Activated naive CD4-positive, alpha-beta T cell treated with anti-CD3 and anti-CD28 coated beads, Interleukin-2, amount 50 U/mL, for 24 hours (primary cell): Measurements from ENCODE around the gene PRR23B.

Experiments used
- H3K27ac Mint-ChIP-seq: one replicate; pipeline ENCODE4 v1.8.0; 2021; ENCODE audit warnings: mild to moderate bottlenecking, mixed read lengths
- H3K27me3 Mint-ChIP-seq: one replicate; pipeline ENCODE4 v1.8.0; 2021; ENCODE audit warnings: mixed read lengths
- H3K36me3 Mint-ChIP-seq: one replicate; pipeline ENCODE4 v1.8.0; 2021; ENCODE audit warnings: mixed read lengths
- H3K4me1 Mint-ChIP-seq: one replicate; pipeline ENCODE4 v1.8.0; 2021; ENCODE audit warnings: mixed read lengths
- H3K4me3 Mint-ChIP-seq: one replicate; pipeline ENCODE4 v1.8.0; 2021; ENCODE audit warnings: mild to moderate bottlenecking, mixed read lengths
- H3K9me3 Mint-ChIP-seq: one replicate; pipeline ENCODE4 v1.8.0; 2021; ENCODE audit warnings: mixed read lengths

Gene PRR23B

DNA sequence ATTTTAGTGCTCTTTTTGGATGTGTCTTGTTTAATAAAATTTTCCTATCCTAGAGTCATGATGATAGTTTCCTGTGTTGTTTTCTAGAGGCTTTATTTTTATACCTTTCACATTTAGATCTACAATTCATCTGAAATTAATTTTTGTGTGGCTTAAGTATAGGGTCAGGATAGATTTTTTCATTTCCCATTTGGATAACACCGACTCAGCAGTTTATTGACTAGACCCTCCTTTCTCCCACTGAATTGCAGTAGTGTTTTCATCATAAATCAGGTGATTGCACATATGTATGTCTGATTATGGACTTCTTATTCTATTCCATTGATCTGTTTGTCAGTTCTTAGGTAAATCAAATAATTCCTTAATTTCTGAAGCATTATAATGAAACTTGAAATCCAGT, 25.0 kb downstream of the PRR23B start:
- no peaks in the 10 kb centered on the region for H3K36me3 Mint-ChIP-seq
- H3K27ac Mint-ChIP-seq: no peak overlapping the region
- H3K27me3 Mint-ChIP-seq: peaks cover 11% of the 10 kb centered on the region
- no peak overlapping the region for H3K4me3 Mint-ChIP-seq
- peaks cover 9% of the 10 kb centered on the region for H3K9me3 Mint-ChIP-seq
- H3K4me1 Mint-ChIP-seq: no peaks in the 10 kb centered on the region

DNA sequence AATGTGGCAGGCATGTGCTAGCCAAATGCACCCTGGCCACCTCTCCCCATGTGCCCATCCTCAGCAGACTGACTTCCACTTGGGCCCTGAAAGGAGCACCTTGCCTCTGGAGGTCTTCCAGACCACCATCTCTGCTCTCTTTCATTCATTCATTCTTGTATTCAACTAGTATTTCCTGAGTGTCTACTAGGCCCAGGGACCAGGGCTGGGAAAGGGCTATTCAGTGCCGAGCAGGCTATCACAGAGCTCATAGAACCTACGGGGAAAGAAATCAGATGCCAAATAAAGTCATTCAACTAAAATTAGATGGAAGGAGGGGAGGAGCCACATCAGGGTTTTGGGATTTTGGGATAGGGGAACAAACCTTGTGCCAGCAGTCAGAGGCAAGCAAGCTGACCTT, 33.5 kb downstream of the PRR23B start:
- Mint-ChIP-seq H3K9me3 (no peaks in the 10 kb centered on the region), H3K4me3 (no peak overlapping the region), H3K36me3 (no peaks in the 10 kb centered on the region), H3K4me1 (no peaks in the 10 kb centered on the region), H3K27ac (no peak overlapping the region), H3K27me3 (peaks cover 8% of the 10 kb centered on the region)

GRCh38 chr3:138985932-138986331, 34.8 kb downstream of the PRR23B start:
- Mint-ChIP-seq H3K27ac (no peak overlapping the region), H3K4me1 (no peaks in the 10 kb centered on the region), H3K27me3 (peaks cover 6% of the 10 kb centered on the region), H3K4me3 (no peak overlapping the region), H3K36me3 (no peaks in the 10 kb centered on the region), H3K9me3 (no peaks in the 10 kb centered on the region)

DNA sequence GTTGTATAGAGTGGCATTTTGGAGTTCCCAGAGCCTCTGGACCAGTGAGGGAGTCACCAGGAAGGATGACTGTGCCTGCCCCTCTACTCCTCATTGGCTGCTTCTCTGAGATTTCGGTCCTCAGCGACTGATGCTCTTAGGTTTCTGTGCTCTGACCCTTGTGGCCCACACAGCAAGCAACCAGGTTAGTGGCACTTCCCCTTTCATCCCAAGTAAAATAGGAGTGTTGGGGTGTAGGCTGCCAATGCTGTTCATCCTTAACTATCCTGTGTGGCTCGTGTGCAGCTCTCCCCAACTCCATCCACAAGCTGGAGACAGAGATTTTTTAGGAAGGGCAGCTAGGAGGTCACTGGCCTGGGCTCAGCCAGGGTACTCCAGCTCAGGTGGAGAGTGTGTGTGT, 35.9 kb downstream of the PRR23B start:
- H3K9me3 Mint-ChIP-seq: no peaks in the 10 kb centered on the region
- H3K4me3 Mint-ChIP-seq: no peak overlapping the region
- no peak overlapping the region for H3K27ac Mint-ChIP-seq
- peaks cover 6% of the 10 kb centered on the region for H3K27me3 Mint-ChIP-seq
- no peaks in the 10 kb centered on the region for H3K36me3 Mint-ChIP-seq
- H3K4me1 Mint-ChIP-seq: no peaks in the 10 kb centered on the region

GRCh38 chr3:138976047-138976446, 44.7 kb downstream of the PRR23B start:
- H3K9me3 Mint-ChIP-seq: no peaks in the 10 kb centered on the region
- no peaks in the 10 kb centered on the region for H3K36me3 Mint-ChIP-seq
- peaks cover 13% of the 10 kb centered on the region for H3K27me3 Mint-ChIP-seq
- no peak overlapping the region for H3K4me3 Mint-ChIP-seq
- no peak overlapping the region for H3K27ac Mint-ChIP-seq
- no peaks in the 10 kb centered on the region for H3K4me1 Mint-ChIP-seq

- Mint-ChIP-seq H3K27me3 (peaks cover 15% of the 10 kb centered on the region), H3K9me3 (no peaks in the 10 kb centered on the region), H3K4me1 (no peaks in the 10 kb centered on the region), H3K36me3 (no peaks in the 10 kb centered on the region), H3K4me3 (no peak overlapping the region), H3K27ac (no peak overlapping the region)
These were observed 45.4 kb downstream of the PRR23B start for GRCh38 chr3:138975351-138975750.

DNA sequence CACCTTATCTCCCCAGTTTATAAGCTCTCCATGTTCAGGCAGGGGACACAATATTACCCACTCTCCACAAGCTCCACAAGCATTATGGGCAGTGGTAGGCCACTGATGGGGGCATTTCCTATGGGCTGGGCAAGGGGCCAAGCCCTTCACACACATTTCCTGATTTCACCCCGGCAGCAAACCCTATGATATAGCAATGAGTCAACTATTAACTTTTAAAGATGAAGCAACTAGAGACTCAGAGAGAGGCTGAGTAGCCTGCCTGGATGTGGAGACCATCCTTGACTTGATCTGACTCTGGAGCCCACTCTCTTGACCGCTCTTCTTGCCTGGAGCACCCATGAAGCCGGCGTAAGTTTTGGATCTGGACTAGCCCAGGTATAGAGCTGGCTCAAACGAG, 46.3 kb downstream of the PRR23B start:
- Mint-ChIP-seq H3K4me3 (no peak overlapping the region), H3K4me1 (no peaks in the 10 kb centered on the region), H3K36me3 (no peaks in the 10 kb centered on the region), H3K27ac (no peak overlapping the region), H3K27me3 (peaks cover 19% of the 10 kb centered on the region), H3K9me3 (no peaks in the 10 kb centered on the region)

DNA sequence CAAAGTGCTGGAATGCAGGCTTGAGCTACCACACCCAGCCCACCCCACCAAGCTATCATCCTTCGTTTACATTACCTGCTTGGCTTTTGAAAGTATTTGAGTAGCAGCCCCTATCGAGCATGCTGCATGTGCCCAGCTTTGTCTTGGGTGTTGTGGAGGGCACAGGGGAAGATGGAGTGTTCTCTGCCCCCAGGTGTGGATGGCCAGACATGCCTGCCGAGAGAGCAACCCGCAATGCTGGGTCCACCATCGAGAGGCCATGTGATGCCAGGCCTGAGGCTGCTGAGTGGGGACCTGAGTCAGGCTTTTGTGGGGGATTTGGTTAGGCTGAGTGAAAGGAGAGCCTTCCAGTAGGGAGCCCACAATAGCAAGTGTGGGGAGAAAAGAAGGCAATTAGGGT, 47.8 kb downstream of the PRR23B start:
- H3K4me3 Mint-ChIP-seq: no peak overlapping the region
- H3K36me3 Mint-ChIP-seq: no peaks in the 10 kb centered on the region
- H3K9me3 Mint-ChIP-seq: no peaks in the 10 kb centered on the region
- H3K27me3 Mint-ChIP-seq: peaks cover 21% of the 10 kb centered on the region
- no peak overlapping the region for H3K27ac Mint-ChIP-seq
- H3K4me1 Mint-ChIP-seq: no peaks in the 10 kb centered on the region

DNA sequence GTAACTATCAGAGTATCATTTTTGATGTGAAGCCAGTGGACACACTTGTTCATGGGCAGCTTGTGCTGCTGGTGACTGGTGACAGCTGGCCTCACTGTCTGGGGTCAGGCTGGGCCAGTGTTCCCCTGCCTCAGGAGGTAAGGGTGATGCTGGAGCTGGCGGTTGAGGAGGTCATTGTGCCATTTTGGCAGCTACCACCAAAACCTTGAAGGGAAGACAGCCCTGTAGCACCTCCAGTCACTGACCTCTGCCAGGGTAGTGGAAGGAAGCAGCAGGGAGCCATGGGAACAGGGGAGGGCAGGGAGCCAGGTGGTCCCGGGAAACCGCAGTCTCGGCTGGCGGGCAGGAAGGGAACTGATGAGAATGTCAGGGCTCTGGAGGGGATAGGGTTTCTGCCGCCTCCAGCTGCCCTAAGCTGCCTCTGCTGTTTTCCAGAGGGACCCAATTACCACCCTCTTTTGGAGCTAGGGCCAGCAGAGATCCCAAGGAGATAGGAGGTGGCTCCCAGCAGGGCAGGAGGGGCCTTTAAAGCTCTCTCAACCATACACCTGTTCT, 48.9 kb downstream of the PRR23B start:
- Mint-ChIP-seq H3K27ac (no peak overlapping the region), H3K9me3 (no peaks in the 10 kb centered on the region), H3K27me3 (peaks cover 24% of the 10 kb centered on the region), H3K36me3 (no peaks in the 10 kb centered on the region), H3K4me1 (no peaks in the 10 kb centered on the region), H3K4me3 (no peak overlapping the region)
